SK-N-MC (cell line): Measurements from ENCODE around the gene PDZRN4.

ENCODE experiments used
- EZH2 ChIP-seq: fragments of 200-600 bp; sonication (generic); IDR thresholded peaks from one replicate; pipeline ENCODE4 v1.6.1; 2017; ENCODE audit warnings: antibody characterized with exemption
- POLR2AphosphoS5 ChIP-seq: IDR thresholded peaks from 2 replicates; pipeline ENCODE4 v1.6.1; 2012; ENCODE audit warnings: mild to moderate bottlenecking, low read depth, low read length, borderline replicate concordance

DNA sequence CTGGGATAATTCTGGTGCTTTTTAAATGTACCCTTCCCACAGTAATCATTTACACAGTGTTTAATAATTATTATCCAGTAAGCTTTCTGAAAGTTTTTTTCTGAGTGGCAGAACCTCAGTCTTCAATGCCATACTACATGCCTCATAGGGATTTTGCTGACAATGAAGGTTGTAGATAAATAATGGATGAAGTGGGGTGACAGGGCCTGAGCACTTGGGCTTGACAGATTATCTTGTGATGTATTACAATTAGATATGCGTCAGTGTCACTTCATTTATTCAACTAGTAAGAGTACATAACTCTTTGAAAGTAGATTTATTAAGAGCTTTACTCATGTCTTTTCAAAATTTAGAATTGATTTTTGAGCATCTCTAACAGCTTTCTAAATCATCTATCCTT, 176.1 kb downstream of the PDZRN4 start:
- TF ChIP-seq EZH2, result no peak
- no peak for TF ChIP-seq POLR2AphosphoS5
